Vagina (tissue), 2 donors: ENCODE data around the gene AASDH.

Experiments used
- POLR2A ChIP-seq, 2 donors: fragments of 450-650 bp; IDR thresholded peaks; one replicate each; pipeline ENCODE4 v1.6.1; 2017; ENCODE audit warnings: antibody characterized with exemption in 2 of 2, mild to moderate bottlenecking in 2 of 2, moderate library complexity in 2 of 2
- POLR2AphosphoS5 ChIP-seq, 2 donors: sonication (generic); formaldehyde crosslinking; IDR thresholded peaks; one replicate each; pipeline ENCODE4 v1.9.0; 2017; ENCODE audit warnings: antibody characterized with exemption in 2 of 2, mild to moderate bottlenecking in 2 of 2, low read depth in 1 of 2; ENCODE audit not compliant: insufficient read depth in 1 of 2
- TF ChIP-seq, protein P1 (sequence below), 3 experiments: fragments of 450-650 bp in 2 of 3; fragments of 200-600 bp in 1 of 3; sonication (generic) in 1 of 3; IDR thresholded peaks; one replicate each; pipeline ENCODE4 v1.5.1; 2017 to 2019; ENCODE audit warnings: antibody characterized with exemption in 3 of 3, mild to moderate bottlenecking in 2 of 3, moderate library complexity in 2 of 3

DNA sequence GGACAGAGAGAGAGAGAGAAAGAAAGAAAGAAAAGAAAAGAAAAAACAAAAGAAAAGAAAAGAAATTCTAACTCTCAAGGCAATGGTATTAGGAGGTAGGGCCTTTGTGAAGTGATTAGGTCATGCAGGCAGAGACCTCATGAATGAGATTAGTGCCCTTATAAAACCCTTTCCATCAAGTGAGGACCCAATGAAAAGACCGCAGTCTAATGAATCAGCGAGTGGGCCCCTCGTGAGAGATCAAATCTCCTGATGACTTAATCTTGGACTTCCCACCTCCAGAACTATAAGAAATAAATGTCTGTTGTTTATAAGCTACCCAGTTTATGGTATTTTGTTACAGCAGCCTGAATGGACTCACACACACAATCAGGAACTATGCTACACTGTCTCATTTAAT, 16.9 kb downstream of the AASDH start:
- TF ChIP-seq, protein P1, sequence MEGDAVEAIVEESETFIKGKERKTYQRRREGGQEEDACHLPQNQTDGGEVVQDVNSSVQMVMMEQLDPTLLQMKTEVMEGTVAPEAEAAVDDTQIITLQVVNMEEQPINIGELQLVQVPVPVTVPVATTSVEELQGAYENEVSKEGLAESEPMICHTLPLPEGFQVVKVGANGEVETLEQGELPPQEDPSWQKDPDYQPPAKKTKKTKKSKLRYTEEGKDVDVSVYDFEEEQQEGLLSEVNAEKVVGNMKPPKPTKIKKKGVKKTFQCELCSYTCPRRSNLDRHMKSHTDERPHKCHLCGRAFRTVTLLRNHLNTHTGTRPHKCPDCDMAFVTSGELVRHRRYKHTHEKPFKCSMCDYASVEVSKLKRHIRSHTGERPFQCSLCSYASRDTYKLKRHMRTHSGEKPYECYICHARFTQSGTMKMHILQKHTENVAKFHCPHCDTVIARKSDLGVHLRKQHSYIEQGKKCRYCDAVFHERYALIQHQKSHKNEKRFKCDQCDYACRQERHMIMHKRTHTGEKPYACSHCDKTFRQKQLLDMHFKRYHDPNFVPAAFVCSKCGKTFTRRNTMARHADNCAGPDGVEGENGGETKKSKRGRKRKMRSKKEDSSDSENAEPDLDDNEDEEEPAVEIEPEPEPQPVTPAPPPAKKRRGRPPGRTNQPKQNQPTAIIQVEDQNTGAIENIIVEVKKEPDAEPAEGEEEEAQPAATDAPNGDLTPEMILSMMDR (IDR thresholded peaks at IDR 0.05), result no peak
- TF ChIP-seq POLR2AphosphoS5 (IDR thresholded peaks at IDR 0.05; ENCODE audit: insufficient read depth in 1 of 2, low read depth in 1 of 2) (no peak), POLR2A (IDR thresholded peaks at IDR 0.05) (no peak)
